Measurements from ENCODE around the gene DTNB.

The DTNB gene

GRCh38 chr2:25335971-25336370 lies 337.4 kb downstream of the DTNB start:
- no peak for DNase-seq

DNA sequence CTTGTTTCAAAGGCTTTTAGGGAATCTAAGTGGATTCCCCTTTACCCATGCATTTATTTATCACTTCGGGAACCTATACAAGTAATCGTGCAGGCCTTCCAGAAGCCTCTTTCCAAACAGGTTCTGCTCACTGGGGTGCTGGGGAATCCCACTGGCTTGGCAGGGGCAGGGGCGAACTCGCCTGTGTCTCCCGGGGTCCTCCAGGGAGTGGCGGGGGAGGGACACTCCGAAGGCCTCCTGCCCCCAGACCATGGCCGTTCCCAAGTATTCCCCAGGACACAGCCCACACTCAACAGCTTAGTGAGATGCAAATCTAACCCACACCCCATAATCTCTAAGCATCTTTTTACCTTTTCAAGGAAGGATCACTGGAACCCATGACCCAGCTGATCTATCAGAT lies 338.2 kb downstream of the DTNB start:
- DNase-seq: no peak

GRCh38 chr2:25334482-25334881 lies 338.9 kb downstream of the DTNB start:
- DNase-seq: no peak

- no peak for DNase-seq
Measured at GRCh38 chr2:25333981-25334380, 339.4 kb downstream of the DTNB start.

DNA sequence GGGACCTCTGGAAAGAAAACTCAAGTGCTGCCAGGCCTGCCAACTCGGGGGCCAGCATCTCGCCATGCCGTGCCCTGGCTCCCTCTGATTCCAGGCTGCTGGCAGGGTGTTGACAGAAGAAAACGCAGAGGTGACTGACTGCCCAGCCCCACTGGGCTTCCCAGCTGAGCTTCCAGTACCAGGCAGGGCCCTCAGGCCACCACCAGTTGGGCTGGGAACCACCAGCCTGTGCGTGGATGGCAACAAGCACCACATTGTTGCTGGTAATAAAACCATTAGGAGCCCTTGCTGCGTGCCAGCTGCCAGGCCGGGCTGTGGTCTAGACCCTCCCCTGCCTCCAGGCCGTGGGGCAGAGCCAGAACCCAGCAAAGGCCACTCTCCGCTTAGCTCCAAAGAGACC lies 340.8 kb downstream of the DTNB start:
- no peak for DNase-seq

DNA sequence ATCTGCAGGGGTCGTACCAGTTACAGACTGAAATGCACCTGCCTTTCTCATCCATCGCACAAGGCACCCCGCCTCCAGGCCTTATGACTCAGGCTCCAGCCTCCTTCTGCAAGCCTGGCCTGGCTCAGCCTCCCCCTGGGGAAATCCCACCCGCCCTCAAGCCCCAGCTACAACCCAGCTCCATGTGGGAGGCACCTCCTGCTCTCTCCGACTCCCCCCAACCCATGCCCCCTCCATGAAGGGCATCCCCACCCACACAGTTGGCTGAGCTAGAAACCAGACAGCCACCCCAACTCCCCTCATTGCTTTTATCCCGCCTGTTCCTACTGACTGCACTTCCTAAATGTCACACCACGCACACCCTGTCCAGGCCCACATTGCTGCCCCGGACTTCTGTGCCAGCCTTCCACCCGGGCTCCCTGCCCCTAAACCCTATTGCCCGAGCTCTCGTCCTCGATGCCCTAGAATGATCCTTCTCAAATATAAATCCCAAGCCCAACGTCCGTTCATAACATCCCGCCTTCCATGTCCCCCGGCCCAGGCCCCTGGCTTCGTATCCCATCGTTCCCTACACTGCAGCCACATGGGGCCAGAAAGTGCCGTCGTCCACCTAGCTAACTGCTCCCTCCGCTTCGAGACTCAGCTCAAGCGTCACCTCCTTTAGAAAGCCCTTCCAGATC lies 341.6 kb downstream of the DTNB start:
- DNase-seq: no peak

DNA sequence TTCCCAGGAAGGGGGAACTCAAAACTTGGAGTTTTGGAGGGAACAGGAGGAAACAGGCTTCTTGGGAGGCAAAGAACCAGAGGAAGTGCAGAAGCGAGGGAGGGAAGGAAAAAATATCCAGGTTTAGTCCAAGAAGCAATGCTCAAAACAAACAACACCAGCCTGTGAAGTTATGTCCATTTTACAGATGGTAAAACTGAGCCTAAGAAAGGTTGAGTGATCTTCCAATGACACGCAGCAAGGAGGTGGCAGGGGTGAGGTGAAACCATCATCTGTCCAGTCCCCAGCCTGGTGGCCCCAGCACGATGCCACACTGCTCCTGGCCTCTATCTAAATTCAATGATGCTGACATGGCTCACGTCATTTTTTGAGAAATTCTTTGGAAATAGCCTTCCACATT lies 342.4 kb downstream of the DTNB start:
- no peak for DNase-seq

GRCh38 chr2:25330273-25330672 lies 343.1 kb downstream of the DTNB start:
- no peak for DNase-seq

GRCh38 chr2:25328152-25329085 lies 345.0 kb downstream of the DTNB start:
- DNase-seq: no peak
